NCI-H510A treated with DMSO at 0.1 percent for 48 hours (cell line): ENCODE results near the gene ELOB.

Experiments used
- DNase-seq: peaks from one replicate; lab custom pipeline; 2025; lab: John Stamatoyannopoulos, UW

Gene ELOB

GRCh38 chr16:2810651-2811050 is 33.6 kb upstream of the ELOB start:
- no peak for DNase-seq

GRCh38 chr16:2809149-2809760 is 32.2 kb upstream of the ELOB start:
- DNase-seq, result no peak

GRCh38 chr16:2808181-2808580 is 31.1 kb upstream of the ELOB start:
- DNase-seq, result no peak

- DNase-seq, result no peak
Measured at GRCh38 chr16:2806286-2806685, 29.2 kb upstream of the ELOB start.

- no peak for DNase-seq
Measured at GRCh38 chr16:2804728-2805127, 27.6 kb upstream of the ELOB start.

- DNase-seq, result no peak
Measured at GRCh38 chr16:2803545-2804195, 26.6 kb upstream of the ELOB start.

GRCh38 chr16:2799859-2800226 is 22.8 kb upstream of the ELOB start:
- DNase-seq, result no peak

- DNase-seq, result no peak
Measured at GRCh38 chr16:2799205-2799858, 22.3 kb upstream of the ELOB start.

- DNase-seq, result no peak
Measured at GRCh38 chr16:2798723-2799204, 21.7 kb upstream of the ELOB start.

GRCh38 chr16:2795395-2796143 is 18.5 kb upstream of the ELOB start:
- DNase-seq, result no peak

- no peak for DNase-seq
Measured at GRCh38 chr16:2792940-2793339, 15.9 kb upstream of the ELOB start.

GRCh38 chr16:2791174-2791573 is 14.1 kb upstream of the ELOB start:
- DNase-seq, result no peak

GRCh38 chr16:2790631-2791030 is 13.6 kb upstream of the ELOB start:
- no peak for DNase-seq

GRCh38 chr16:2787961-2788360 is 10.9 kb upstream of the ELOB start:
- DNase-seq, result no peak

GRCh38 chr16:2787406-2787805 is 10.3 kb upstream of the ELOB start, which contains the start of gene PRSS33:
PRSS33 (minus strand) TSS chr16:2787560; CDS start chr16:2786547, 1,013 bp downstream.
- no peak for DNase-seq

- no peak for DNase-seq
Measured at GRCh38 chr16:2786826-2787151, 9.7 kb upstream of the ELOB start.

GRCh38 chr16:2786061-2786825 is 9.2 kb upstream of the ELOB start:
- no peak for DNase-seq

- DNase-seq, result no peak
Measured at GRCh38 chr16:2785101-2785991, 8.3 kb upstream of the ELOB start.

- no peak for DNase-seq
Measured at GRCh38 chr16:2784358-2785100, 7.4 kb upstream of the ELOB start.
